SK-N-SH treated with all-trans-retinoic acid at 6 μM for 48 hours (cell line): ENCODE results near the gene OSBPL9.

Experiments
- ATAC-seq: fragments of 200-7000 bp; cut with Tn5 transposase; 3 replicates; pipeline ENCODE4 v1.9.1; 2020; ENCODE audit warnings: mild to moderate bottlenecking, moderate library complexity
- ARNTL ChIP-seq: fragments of 450-650 bp; formaldehyde crosslinking; IDR thresholded peaks from 2 replicates; pipeline ENCODE4 v1.5.0; 2020; ENCODE audit warnings: low read depth, mild to moderate bottlenecking, moderate library complexity, borderline replicate concordance
- BACH2 ChIP-seq: fragments of 250-450 bp; sonication (Bioruptor Pico); IDR thresholded peaks from 2 replicates; pipeline ENCODE4 v1.9.0; 2021; ENCODE audit warnings: mild to moderate bottlenecking, borderline replicate concordance
- CREB5 ChIP-seq: fragments of 250-450 bp; sonication (Bioruptor Pico); IDR thresholded peaks from 2 replicates; pipeline ENCODE4 v1.5.1; 2020; ENCODE audit warnings: low read depth, mild to moderate bottlenecking, moderate library complexity
- CSRNP3 ChIP-seq: fragments of 250-450 bp; sonication (Bioruptor Pico); IDR thresholded peaks from 2 replicates; pipeline ENCODE4 v1.5.1; 2021; ENCODE audit warnings: mild to moderate bottlenecking, moderate library complexity
- ESRRG ChIP-seq: fragments of 250-450 bp; sonication (Bioruptor Pico); IDR thresholded peaks from 2 replicates; pipeline ENCODE4 v1.6.1; 2021; ENCODE audit warnings: mild to moderate bottlenecking
- OSR1 ChIP-seq: fragments of 250-450 bp; sonication (Bioruptor Pico); IDR thresholded peaks from 2 replicates; pipeline ENCODE4 v1.8.0; 2022; ENCODE audit warnings: moderate library complexity, mild to moderate bottlenecking, inconsistent platforms
- PATZ1 ChIP-seq: fragments of 250-450 bp; sonication (Bioruptor Pico); IDR thresholded peaks from 2 replicates; pipeline ENCODE4 v1.8.0; 2020; ENCODE audit warnings: mild to moderate bottlenecking, moderate library complexity, borderline replicate concordance
- POU6F1 ChIP-seq: fragments of 250-450 bp; sonication (Bioruptor Pico); IDR thresholded peaks from 2 replicates; pipeline ENCODE4 v1.8.0; 2021; ENCODE audit warnings: low read depth, mild to moderate bottlenecking, moderate library complexity, borderline replicate concordance
- PPARA ChIP-seq: fragments of 250-450 bp; sonication (Bioruptor Pico); IDR thresholded peaks from 2 replicates; pipeline ENCODE4 v1.5.0; 2020; ENCODE audit warnings: mild to moderate bottlenecking, borderline replicate concordance
- RARB ChIP-seq: fragments of 250-450 bp; sonication (Bioruptor Pico); IDR thresholded peaks from 2 replicates; pipeline ENCODE4 v1.8.0; 2021; ENCODE audit warnings: mild to moderate bottlenecking, moderate library complexity
- SNAI2 ChIP-seq: fragments of 250-450 bp; sonication (Bioruptor Pico); IDR thresholded peaks from 2 replicates; pipeline ENCODE4 v1.5.0; 2020; ENCODE audit warnings: mild to moderate bottlenecking, moderate library complexity
- TCF4 ChIP-seq: fragments of 250-450 bp; sonication (Bioruptor Pico); IDR thresholded peaks from 2 replicates; pipeline ENCODE4 v1.8.0; 2021; ENCODE audit warnings: mild to moderate bottlenecking, moderate library complexity, borderline replicate concordance
- TOX ChIP-seq: fragments of 250-450 bp; sonication (Bioruptor Pico); IDR thresholded peaks from 2 replicates; pipeline ENCODE4 v1.8.0; 2021; ENCODE audit warnings: mild to moderate bottlenecking, moderate library complexity, borderline replicate concordance
- TSHZ2 ChIP-seq: fragments of 250-450 bp; sonication (Bioruptor Pico); IDR thresholded peaks from 2 replicates; pipeline ENCODE4 v1.5.0; 2020; ENCODE audit warnings: mild to moderate bottlenecking, moderate library complexity
- ZC3H10 ChIP-seq: fragments of 250-450 bp; sonication (Bioruptor Pico); IDR thresholded peaks from 2 replicates; pipeline ENCODE4 v1.5.1; 2021; ENCODE audit warnings: mild to moderate bottlenecking, moderate library complexity
- ZFP30 ChIP-seq: fragments of 450-650 bp; formaldehyde crosslinking; IDR thresholded peaks from 2 replicates; pipeline ENCODE4 v1.5.0; 2022; ENCODE audit warnings: mild to moderate bottlenecking, moderate library complexity
- ZNF70 ChIP-seq: fragments of 450-650 bp; formaldehyde crosslinking; IDR thresholded peaks from 2 replicates; pipeline ENCODE4 v1.5.0; 2020; ENCODE audit warnings: mild to moderate bottlenecking, moderate library complexity

Gene OSBPL9

GRCh38 chr1:51691920-51692319 lies 75.0 kb downstream of the OSBPL9 start (continued):
- no peak for TF ChIP-seq POU6F1 (CRISPR knock-in tag)
- TF ChIP-seq PATZ1 (CRISPR knock-in tag): no peak

- ATAC-seq: peak; percentile 38
- no peak for TF ChIP-seq ARNTL (CRISPR knock-in tag)
- TF ChIP-seq OSR1 (CRISPR knock-in tag): no peak
- TF ChIP-seq BACH2 (CRISPR knock-in tag): no peak
- no peak for TF ChIP-seq ESRRG
- no peak for TF ChIP-seq PPARA
- no peak for TF ChIP-seq ZC3H10 (CRISPR knock-in tag)
- TF ChIP-seq PATZ1 (CRISPR knock-in tag): no peak
- TF ChIP-seq SNAI2 (CRISPR knock-in tag): no peak
- TF ChIP-seq ZNF70 (CRISPR knock-in tag): no peak
- TF ChIP-seq RARB: no peak
- no peak for TF ChIP-seq TOX
- TF ChIP-seq CREB5: no peak
- no peak for TF ChIP-seq POU6F1 (CRISPR knock-in tag)
- TF ChIP-seq TCF4: no peak
- no peak for TF ChIP-seq TSHZ2 (CRISPR knock-in tag)
- TF ChIP-seq CSRNP3 (CRISPR knock-in tag): no peak
- no peak for TF ChIP-seq ZFP30 (CRISPR knock-in tag)
Measured at GRCh38 chr1:51693419-51694155, 76.7 kb downstream of the OSBPL9 start.
